Measurements from ENCODE around the gene ECI1.
A peak's percentile ranks its signal among the peaks of the same experiment; 100 is the strongest.
"Not testable (repeated sequence)": the region's sequence is repeated elsewhere in the genome, so short reads cannot be mapped to it uniquely, and the experiment has no call there.

ECI1 gene

DNA sequence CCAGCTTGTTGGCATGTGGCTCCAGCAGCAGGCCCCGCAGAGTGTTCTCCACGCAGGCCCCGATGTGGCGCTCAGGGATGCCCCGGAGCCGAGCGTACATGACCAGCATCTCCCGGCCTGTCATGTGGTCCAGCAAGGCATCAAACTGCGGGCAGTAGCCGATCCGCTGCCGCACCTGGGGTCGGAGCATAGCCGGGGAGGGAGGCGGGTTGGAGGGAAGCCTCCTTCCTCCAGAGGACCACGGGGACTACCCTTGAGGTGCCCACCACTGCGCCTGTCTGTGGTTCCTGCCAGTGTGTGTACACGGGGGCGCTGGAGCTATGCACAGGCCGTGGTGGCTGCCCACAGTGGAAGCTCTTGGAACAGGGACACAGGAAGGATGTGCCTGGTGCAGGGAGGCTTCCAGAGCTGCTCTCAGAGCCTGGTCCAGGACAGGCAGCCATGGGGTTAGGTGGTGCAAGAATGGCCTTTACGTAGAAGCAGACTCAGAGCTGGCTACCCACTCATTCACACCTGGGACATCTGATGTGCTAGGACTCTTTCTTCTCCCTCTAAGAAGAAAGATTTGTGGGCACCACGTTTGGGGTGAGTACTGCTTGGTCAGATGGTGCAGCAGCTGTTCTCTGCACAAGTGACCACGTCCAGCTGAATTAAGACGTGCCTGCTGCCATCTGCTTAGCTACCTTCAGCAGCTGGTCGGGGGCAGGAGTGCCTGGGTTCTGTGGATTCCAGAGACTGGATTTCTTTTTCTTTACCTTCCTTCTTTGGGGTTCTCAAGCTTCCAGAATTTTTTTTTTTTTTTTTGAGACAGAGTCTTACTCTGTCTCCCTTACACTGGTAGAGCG is 27.8 kb upstream of the ECI1 start:
- no peak for DNase-seq

DNA sequence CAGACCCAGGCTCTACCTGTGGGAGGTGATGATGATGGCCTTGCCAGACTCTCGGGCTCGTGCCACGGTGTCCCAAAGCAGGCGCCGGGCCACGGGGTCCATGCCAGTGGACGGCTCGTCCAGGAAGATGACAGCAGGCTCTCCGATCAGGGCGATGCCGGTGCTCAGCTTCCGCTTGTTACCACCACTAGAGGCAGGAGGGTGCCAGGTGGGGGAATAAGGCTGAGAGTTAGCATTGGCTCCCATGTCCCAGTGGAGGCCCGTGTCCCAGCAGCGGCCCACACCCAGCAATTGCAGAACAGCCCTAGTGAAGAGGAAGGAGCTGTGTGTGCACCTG is 26.9 kb upstream of the ECI1 start:
- no peak for DNase-seq

- no peak for DNase-seq
Measured at GRCh38 chr16:2277466-2278271, 26.3 kb upstream of the ECI1 start.

GRCh38 chr16:2276368-2277195 is 25.2 kb upstream of the ECI1 start:
- DNase-seq = no peak

- DNase-seq = no peak
Measured at GRCh38 chr16:2275476-2276367, 24.3 kb upstream of the ECI1 start.

- no peak for DNase-seq
Measured at GRCh38 chr16:2273931-2274330, 22.5 kb upstream of the ECI1 start.

DNA sequence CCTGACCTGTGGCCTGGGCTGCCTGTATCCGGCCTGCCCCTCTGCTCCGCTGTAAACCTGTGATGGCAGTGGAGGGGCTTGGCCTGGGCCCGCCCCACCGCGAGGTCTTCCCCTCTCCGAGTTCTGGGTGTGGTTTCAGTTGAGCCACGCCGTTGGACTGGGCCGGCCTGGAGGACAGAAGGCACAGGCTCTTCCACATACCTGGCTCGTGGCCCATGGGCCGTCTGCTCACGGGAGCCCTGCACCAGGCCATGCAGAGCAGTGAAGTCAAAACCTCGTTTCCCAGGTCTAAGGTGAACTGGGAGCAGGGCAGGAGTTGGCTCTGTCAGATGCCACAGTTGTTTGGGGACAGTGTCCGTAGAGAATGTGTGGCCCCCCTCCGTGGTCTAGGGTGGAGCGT is 22.1 kb upstream of the ECI1 start:
- no peak for DNase-seq

GRCh38 chr16:2271848-2272461 is 20.6 kb upstream of the ECI1 start:
- no peak for DNase-seq

- DNase-seq = no peak
Measured at GRCh38 chr16:2270588-2271470, 19.4 kb upstream of the ECI1 start.

- DNase-seq = no peak
Measured at GRCh38 chr16:2270070-2270462, 18.7 kb upstream of the ECI1 start.

DNA sequence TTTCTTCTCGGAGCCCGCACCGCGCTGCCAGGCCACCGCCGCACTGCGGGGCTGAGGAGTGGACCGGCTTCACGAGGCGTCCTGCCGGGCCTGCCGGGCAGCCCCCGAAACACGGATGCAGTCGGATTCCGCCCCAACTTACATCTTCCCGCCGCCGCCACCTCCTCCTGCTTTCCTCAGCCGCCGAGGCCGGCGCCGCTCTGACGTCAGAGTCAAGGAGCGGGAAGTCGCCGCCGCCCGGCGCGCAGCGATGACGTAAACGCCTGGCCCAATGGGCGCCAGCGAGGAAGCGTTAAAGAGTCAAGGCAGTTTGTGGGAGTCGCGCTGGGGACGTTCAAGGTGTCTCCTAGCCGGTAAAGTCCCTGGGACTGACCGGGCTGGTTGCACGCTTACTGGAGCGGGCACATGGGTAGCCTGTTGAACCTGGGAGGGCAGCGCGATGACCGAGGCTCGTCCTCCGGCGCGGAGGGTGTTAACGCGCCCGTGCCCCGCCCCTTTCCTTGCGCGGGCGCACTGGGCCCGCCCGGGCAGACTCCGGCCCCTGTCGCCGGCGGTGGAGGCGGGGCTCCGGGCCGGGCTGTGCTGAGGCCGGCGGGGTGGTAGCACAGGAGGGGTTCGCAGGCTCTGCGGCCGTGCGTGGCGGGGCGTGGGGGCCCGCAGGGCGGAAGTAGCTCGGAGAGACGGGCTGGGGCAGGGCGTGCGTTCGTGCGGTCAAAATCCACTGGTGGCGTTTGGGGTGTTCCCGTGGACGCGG is 16.7 kb upstream of the ECI1 start, which contains the start of gene RNPS1:
RNPS1 (minus strand) TSS at position 214 of the 754 bp plus-strand sequence. CDS start 3,483 bp downstream, outside the sequence.
- DNase-seq = peak; percentile 71

DNA sequence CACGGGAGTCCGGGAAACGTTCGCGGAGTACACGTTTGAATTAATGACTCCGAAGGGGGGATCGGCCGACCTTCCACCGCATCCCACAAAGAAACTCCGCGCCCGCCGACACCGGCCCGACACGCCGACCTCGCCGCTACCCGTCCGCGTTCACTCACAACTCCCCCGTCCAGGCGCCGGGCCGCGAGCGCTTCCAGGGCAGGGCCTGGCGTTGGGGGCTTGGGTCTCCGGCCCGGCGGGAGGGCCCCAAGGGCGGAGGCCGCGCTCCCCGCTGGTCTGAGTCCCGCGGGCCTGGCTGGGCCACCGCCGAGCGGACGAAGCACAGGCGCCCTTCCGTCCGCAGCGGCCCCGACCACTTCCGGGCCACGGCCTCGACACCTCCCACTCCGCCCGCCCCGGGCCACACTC is 16.1 kb upstream of the ECI1 start:
- not testable (repeated sequence) for DNase-seq

- not testable (repeated sequence) for DNase-seq
Measured at GRCh38 chr16:2266887-2267286, 15.5 kb upstream of the ECI1 start.

GRCh38 chr16:2263026-2263425 is 11.6 kb upstream of the ECI1 start:
- not testable (repeated sequence) for DNase-seq

DNA sequence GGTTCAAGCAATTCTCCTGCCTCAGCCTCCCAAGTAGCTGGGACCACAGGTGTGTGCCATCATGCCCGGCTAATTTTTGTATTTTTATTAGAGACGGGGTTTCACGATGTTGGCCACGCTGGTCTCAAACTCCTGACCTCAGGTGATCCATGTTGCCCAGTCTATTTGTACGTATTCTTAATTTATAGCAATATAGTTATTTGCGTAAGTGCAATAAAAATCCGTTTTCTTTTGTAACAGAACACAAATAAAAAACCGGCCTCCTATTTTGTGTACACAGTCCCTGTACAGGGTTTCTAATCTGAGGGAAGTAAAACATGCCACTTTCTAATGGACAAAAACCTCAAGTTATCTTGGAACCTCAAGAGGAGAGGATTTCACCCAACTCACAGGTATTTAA is 8.9 kb upstream of the ECI1 start:
- DNase-seq = no peak

DNA sequence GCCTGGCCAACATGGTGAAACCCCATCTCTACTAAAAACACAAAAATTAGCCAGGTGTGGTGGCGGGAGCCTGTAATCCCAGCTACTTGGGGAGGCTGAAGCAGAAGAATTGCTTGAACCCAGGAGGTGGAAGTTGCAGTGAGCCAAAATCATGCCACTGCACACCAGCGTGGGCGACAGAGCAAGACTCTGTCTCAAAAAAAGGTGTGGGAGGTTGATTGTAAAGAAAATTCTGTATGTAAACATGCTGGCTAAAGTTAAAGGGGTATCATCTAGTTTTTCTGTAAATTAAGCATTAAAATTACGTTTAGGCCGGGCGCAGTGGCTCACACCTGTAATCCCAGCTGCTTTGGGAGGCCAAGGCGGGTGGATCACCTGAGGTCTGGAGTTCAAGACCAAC is 7.1 kb upstream of the ECI1 start:
- not testable (repeated sequence) for DNase-seq

- DNase-seq = no peak
Measured at GRCh38 chr16:2257726-2258125, 6.3 kb upstream of the ECI1 start.

- DNase-seq = no peak
Measured at GRCh38 chr16:2256531-2257140, 5.2 kb upstream of the ECI1 start.

- DNase-seq = no peak
Measured at GRCh38 chr16:2253293-2253692, 1.9 kb upstream of the ECI1 start.

GRCh38 chr16:2252806-2253148 is 1.4 kb upstream of the ECI1 start:
- DNase-seq = no peak

All from NCI-H748 treated with DMSO at 0.1 percent for 48 hours (cell line).